ENCODE measurements around the gene RNF41. TPM values are rescaled to one million over a fixed set of nuclear protein-coding genes. Genes with fewer than 3 reads are reported as not detected.
A peak's percentile ranks its signal among the peaks of the same experiment; 100 is the strongest.

The RNF41 gene
- total and polyA plus RNA-seq, 2 of the 13 experiments (the other 11 are each of a cell fraction or from before 2014, with no cell fraction given): 27.1 to 39.4 TPM

DNA sequence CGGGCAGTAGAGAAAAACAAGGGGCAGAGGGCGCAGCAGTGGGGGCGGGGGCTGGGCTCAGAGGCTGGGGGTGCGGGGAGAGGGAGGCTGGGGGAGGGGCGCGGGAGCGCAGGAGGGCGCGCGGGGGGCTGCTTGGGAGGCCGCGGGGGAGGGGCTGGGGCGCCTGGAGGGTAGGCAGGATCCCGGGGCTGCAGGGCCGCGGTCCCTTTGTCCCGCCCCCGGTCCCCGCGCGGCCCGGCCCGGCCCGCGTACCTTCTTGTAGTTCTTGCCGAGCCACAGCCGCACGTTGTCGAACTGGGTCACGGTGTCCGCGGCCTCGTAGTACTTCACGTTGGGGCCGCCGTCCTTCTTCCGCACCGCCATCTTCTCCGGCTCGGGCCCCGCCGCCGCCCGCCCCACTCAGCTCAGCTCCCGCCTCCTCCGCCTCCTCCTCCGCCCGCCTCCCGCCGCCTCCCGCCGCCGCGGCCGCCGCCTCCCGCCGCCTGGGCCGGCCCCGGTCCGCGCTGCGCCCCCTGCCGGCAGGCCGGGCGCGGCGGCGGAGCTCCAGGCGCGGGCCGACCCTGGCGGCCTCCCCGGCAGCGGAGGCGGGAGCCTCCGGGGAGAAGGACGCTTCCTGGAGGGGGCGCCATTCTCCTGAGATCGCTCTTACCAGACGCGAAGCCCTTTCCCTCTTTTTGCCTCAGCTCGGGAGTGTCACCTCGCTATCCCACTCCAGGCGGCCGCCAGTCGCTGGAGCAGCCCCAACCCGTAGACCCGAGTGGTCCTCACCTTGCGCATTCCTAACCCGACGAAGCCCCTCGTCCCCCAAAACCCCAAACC, 32.4 kb downstream of the RNF41 start, which contains the start of gene SMARCC2 (continued):
- TF ChIP-seq, protein P1, sequence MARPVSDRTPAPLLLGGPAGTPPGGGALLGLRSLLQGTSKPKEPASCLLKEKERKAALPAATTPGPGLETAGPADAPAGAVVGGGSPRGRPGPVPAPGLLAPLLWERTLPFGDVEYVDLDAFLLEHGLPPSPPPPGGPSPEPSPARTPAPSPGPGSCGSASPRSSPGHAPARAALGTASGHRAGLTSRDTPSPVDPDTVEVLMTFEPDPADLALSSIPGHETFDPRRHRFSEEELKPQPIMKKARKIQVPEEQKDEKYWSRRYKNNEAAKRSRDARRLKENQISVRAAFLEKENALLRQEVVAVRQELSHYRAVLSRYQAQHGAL (CRISPR knock-in tag; IDR thresholded peaks at IDR 0.05; ENCODE audit: not compliant biosample characterization): no peak
- TF ChIP-seq, protein P2, sequence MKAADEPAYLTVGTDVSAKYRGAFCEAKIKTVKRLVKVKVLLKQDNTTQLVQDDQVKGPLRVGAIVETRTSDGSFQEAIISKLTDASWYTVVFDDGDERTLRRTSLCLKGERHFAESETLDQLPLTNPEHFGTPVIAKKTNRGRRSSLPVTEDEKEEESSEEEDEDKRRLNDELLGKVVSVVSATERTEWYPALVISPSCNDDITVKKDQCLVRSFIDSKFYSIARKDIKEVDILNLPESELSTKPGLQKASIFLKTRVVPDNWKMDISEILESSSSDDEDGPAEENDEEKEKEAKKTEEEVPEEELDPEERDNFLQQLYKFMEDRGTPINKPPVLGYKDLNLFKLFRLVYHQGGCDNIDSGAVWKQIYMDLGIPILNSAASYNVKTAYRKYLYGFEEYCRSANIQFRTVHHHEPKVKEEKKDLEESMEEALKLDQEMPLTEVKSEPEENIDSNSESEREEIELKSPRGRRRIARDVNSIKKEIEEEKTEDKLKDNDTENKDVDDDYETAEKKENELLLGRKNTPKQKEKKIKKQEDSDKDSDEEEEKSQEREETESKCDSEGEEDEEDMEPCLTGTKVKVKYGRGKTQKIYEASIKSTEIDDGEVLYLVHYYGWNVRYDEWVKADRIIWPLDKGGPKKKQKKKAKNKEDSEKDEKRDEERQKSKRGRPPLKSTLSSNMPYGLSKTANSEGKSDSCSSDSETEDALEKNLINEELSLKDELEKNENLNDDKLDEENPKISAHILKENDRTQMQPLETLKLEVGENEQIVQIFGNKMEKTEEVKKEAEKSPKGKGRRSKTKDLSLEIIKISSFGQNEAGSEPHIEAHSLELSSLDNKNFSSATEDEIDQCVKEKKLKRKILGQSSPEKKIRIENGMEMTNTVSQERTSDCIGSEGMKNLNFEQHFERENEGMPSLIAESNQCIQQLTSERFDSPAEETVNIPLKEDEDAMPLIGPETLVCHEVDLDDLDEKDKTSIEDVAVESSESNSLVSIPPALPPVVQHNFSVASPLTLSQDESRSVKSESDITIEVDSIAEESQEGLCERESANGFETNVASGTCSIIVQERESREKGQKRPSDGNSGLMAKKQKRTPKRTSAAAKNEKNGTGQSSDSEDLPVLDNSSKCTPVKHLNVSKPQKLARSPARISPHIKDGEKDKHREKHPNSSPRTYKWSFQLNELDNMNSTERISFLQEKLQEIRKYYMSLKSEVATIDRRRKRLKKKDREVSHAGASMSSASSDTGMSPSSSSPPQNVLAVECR (CRISPR knock-in tag; IDR thresholded peaks at IDR 0.05; ENCODE audit: borderline replicate concordance): peak; percentile 57; the same call in 1 of the 2 replicates
- no peak for TF ChIP-seq ZBTB8A (CRISPR knock-in tag; IDR thresholded peaks at IDR 0.05; ENCODE audit: borderline replicate concordance, low read depth)
- no peak for TF ChIP-seq ZBTB3 (CRISPR knock-in tag; IDR thresholded peaks at IDR 0.05; ENCODE audit: borderline replicate concordance, low read depth)
- TF ChIP-seq, protein P3, sequence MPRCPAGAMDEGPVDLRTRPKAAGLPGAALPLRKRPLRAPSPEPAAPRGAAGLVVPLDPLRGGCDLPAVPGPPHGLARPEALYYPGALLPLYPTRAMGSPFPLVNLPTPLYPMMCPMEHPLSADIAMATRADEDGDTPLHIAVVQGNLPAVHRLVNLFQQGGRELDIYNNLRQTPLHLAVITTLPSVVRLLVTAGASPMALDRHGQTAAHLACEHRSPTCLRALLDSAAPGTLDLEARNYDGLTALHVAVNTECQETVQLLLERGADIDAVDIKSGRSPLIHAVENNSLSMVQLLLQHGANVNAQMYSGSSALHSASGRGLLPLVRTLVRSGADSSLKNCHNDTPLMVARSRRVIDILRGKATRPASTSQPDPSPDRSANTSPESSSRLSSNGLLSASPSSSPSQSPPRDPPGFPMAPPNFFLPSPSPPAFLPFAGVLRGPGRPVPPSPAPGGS (CRISPR knock-in tag; IDR thresholded peaks at IDR 0.05): no peak
- TF ChIP-seq, protein P4, sequence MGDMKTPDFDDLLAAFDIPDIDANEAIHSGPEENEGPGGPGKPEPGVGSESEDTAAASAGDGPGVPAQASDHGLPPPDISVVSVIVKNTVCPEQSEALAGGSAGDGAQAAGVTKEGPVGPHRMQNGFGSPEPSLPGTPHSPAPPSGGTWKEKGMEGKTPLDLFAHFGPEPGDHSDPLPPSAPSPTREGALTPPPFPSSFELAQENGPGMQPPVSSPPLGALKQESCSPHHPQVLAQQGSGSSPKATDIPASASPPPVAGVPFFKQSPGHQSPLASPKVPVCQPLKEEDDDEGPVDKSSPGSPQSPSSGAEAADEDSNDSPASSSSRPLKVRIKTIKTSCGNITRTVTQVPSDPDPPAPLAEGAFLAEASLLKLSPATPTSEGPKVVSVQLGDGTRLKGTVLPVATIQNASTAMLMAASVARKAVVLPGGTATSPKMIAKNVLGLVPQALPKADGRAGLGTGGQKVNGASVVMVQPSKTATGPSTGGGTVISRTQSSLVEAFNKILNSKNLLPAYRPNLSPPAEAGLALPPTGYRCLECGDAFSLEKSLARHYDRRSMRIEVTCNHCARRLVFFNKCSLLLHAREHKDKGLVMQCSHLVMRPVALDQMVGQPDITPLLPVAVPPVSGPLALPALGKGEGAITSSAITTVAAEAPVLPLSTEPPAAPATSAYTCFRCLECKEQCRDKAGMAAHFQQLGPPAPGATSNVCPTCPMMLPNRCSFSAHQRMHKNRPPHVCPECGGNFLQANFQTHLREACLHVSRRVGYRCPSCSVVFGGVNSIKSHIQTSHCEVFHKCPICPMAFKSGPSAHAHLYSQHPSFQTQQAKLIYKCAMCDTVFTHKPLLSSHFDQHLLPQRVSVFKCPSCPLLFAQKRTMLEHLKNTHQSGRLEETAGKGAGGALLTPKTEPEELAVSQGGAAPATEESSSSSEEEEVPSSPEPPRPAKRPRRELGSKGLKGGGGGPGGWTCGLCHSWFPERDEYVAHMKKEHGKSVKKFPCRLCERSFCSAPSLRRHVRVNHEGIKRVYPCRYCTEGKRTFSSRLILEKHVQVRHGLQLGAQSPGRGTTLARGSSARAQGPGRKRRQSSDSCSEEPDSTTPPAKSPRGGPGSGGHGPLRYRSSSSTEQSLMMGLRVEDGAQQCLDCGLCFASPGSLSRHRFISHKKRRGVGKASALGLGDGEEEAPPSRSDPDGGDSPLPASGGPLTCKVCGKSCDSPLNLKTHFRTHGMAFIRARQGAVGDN (CRISPR knock-in tag; IDR thresholded peaks at IDR 0.05): no peak; the same call in none of the 2 replicates
- TF ChIP-seq, protein P5, sequence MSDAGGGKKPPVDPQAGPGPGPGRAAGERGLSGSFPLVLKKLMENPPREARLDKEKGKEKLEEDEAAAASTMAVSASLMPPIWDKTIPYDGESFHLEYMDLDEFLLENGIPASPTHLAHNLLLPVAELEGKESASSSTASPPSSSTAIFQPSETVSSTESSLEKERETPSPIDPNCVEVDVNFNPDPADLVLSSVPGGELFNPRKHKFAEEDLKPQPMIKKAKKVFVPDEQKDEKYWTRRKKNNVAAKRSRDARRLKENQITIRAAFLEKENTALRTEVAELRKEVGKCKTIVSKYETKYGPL (CRISPR knock-in tag; IDR thresholded peaks at IDR 0.05): no peak
- peak; percentile 20; the same call in 1 of the 2 replicates for TF ChIP-seq ZNF331 (CRISPR knock-in tag; IDR thresholded peaks at IDR 0.05)
- TF ChIP-seq, protein P6, sequence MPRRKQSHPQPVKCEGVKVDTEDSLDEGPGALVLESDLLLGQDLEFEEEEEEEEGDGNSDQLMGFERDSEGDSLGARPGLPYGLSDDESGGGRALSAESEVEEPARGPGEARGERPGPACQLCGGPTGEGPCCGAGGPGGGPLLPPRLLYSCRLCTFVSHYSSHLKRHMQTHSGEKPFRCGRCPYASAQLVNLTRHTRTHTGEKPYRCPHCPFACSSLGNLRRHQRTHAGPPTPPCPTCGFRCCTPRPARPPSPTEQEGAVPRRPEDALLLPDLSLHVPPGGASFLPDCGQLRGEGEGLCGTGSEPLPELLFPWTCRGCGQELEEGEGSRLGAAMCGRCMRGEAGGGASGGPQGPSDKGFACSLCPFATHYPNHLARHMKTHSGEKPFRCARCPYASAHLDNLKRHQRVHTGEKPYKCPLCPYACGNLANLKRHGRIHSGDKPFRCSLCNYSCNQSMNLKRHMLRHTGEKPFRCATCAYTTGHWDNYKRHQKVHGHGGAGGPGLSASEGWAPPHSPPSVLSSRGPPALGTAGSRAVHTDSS (CRISPR knock-in tag; conservative IDR thresholded peaks at IDR 0.05): no peak
- peak; percentile 48; the same call in 1 of the 2 replicates for TF ChIP-seq SIN3A (IDR thresholded peaks at IDR 0.05; ENCODE audit: borderline replicate concordance, low read depth, low read length)
- no peak for TF ChIP-seq KDM4B (CRISPR knock-in tag; IDR thresholded peaks at IDR 0.05)
- TF ChIP-seq ZNF792 (CRISPR knock-in tag; IDR thresholded peaks at IDR 0.05): peak; percentile 74; the same call in 1 of the 2 replicates

All from HepG2 (cell line).